Islet of Langerhans (tissue), 1 donor: ENCODE results near the gene XAGE2.
A peak's percentile ranks its signal among the peaks of the same experiment; 100 is the strongest.
"Not testable (repeated sequence)": the region's sequence is repeated elsewhere in the genome, so short reads cannot be mapped to it uniquely, and the experiment has no call there.

Experiments
- FAIRE-seq: peaks from one replicate; lab custom pipeline; 2011; peaks lifted over from hg19 to GRCh38; lab: Jason Lieb, UNC

Gene XAGE2, protein sequence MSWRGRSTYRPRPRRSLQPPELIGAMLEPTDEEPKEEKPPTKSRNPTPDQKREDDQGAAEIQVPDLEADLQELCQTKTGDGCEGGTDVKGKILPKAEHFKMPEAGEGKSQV

DNA sequence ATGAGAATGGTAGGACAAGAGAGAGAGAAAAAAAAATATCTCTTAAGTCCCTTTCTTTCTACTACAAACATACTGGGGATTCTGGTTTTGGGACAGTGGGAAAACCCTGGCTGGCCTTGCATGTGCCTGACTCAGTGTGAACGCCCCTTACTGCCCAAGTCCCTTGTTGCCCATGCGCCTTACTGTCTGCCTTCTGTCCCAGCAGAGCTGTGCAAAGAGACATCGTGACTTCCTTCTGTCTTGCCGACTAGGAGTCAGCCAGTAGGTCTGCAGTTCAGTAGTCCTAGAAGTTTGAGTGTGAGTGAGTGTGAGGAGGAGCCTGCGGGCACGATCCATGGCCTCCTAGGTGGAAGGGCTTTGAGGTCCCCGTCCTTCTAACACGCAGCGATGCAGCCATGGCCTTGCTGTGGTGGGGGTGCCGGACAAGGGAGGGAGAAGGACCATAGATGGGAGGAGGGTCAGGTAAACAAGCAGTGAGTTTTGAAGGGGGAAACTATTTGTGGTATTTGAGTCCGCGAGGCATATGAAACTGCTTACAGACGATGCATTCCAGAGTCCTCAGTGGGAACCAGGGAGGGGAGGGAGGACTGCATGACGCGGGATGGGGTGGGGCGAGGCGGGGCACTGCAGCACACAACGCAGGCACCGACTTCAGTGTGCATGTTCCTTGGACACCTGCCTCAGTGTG is at the start of gene XAGE2:
Gene XAGE2 (plus strand): TSS at position 654 of the 688 bp plus-strand sequence. CDS start 994 bp downstream, outside the sequence.
- no peak for FAIRE-seq

DNA sequence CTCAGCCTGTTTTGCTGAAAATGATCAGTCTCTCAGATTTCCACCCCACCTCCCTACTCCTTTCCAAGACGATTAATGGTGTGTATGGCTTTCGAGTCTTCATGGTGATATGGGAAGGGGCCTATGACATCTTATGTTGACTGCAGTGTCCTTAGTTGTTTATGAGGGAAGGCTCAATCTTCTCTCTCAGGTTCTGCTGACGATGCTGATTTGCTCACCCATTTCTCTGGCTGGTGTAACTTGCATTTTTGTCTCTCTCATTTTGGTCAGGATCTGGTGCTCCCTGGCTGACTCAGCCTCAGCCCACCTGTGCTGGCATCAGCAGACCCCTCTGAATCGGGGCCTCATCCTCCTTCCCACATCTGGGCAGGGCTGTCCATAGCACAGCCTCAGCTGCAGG is 31.4 kb upstream of the XAGE2 start:
- FAIRE-seq = no peak

DNA sequence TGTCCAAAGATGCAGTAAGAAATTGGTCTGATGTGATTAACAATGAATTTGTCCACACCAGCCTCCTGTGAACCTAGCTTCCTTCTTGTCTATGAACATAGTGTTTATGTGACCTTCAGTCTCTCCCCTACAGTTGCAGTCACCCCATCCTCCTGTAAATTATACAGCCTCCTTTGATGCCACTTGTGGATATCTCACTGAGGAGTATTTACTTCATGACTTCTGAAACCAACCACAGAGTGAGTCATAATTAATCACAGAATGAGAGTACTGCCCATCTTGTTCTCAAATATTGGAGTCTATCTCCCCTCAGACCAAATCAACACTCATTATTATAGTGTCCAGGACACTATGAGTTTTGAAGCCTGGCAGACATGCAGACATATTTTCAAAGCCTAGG is 27.3 kb upstream of the XAGE2 start:
- FAIRE-seq = no peak

DNA sequence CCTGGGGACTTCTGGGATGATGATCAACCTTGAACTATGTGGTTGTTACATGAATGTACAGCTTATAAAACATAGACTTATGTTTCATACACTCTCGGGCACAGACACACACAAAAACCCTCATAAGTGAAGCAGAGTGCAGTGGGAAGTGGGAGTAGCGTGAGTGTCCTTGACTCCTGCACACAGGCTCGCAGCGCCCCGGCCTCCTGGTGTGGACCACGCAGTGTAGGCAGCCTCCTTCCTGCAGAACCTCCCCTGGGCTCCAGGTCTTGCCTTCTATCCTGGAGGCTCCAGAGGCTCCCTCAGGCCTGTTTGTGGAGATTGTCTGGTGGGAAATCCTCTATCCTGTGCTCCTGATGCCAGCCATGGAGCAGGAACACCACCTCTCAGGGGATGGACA is 25.7 kb upstream of the XAGE2 start:
- not testable (repeated sequence) for FAIRE-seq

DNA sequence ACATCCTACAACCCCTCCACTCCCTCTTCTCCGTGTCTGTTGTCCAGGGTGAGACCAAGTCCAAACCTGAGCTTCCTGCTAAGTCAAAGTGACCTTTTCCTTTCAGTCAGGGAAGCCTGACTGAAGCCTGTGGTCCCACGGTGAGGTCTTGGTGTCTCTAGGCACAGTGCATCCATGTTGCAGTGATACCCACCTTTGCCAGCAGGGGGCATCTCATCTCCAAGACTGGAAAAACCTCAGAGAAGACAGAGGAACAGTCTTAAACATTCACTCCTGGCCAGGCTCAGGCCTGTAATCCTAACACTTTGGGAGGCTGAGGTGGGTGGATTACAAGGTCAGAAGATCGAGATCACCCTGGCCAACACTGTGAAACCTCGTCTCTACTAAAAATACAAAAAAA is 23.4 kb upstream of the XAGE2 start:
- FAIRE-seq = not testable (repeated sequence)

DNA sequence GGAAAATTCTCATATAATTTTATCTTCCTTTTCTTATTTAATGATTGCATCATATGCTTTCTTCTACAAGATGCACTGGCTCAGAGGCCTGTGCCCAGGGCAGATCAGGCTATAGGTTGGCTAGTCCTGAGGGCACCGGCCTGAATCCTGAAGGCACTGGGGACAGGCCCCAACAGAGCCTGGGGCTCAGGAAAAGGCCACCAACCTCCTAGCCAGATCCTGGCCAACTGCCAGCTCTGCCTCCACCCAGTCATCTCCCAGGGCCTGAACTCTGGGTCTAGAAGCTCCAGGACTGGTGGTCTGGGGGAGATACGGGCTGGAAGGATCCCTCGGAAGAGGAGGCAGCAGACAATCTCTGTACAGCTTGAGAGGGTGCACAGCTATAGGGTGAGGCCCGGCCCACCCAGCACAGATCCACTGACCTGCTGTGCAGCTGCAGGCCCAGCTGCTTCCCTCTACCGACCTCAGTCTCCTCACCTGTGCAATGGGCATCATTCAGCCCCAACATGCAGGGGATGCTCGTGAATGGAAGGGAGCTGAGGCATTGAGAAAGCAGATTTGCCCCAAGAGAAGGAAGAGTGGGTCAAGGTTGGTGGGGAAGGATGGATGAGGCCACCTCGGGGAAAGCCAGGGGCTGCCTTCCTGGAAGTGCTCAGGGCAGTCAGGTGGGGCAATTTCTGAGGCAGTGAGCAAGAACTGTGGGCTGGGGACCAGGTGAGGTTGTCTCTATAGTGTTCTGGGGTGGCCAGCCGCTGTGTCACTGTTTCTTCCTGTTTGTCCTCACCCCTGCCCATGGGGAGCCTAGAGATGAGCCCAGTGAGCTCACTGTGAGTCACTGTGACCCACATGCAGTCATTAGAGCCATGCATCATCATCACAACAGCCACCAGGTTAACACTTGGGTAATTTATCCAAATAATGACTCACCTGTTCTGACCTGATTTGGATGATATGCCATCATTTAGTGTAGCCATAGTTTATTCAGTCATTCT is 22.4 kb upstream of the XAGE2 start:
- peak; percentile 98 for FAIRE-seq

DNA sequence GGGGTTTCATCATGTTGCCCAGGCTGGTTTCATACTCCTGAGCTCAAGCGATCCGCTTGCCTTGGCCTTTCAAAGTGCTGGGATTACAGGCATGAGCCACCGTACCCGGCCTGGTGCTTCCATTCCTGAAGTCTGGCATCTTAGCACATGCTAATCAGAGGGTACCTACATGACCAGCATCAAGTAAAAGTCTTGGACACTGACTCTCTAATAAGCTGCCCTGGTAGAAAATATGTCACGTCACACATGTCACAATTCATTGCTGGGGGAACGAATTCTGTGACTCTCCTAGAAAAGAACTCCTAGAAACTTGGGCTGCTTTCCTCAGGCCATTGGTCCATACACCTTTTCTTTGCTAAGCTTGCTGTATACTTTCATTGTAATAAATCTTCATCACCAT is 19.1 kb upstream of the XAGE2 start:
- FAIRE-seq = no peak

DNA sequence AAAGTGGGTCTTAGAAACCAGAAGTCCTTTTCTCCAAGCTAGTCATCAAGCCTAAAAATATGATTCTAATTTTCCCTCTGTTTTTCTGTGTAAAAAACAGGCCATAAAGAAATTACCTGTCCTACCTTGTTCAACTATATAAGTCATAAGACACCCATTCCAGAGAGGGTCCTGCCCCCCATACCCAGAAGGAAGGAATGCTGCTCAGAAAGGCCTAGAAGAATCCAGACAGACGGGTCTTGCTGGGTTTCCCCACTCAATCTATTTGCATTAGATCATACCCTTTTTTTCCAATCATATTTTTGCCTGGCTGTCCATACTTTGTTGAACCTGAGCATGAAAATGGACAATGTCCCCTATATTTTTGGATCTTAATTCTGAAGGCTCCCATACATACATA is 16.3 kb upstream of the XAGE2 start:
- no peak for FAIRE-seq

DNA sequence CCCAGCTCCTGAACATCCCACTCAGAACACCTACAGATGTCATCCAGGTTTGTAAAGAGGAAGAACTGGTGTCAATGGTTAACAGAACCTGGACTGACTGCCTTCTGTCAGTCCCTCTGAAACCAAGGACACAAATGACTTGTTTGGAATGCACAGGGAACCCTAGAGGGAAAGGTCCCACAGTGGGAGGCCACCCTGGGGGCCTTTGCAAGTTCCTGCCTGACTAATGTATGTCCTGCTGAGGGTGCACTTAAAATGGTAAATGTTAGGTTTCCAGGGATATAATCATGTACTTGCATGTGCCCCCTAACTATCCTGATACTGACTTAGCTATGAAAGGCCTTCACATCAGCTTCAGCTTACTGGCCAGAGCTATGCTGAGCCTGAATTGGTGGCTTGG is 15.0 kb upstream of the XAGE2 start:
- FAIRE-seq = no peak

DNA sequence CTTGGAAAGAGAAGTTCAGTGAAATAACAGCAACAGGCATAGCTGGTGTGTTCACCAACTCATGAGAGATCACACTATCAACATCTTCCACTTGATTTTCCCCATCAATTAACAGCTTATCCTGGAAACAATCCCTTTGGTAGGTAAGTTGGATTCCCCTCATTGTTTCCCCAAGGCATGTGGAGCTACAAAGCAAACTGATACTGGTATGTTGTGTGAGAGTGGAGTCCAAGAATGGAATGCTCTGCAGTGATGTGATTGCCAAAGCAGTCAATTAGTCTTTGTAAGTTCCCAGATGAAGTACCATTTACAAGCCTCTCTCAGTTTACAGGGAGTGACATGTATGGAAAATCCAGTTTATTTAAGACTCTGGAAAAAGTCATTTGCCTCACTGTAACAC is 13.7 kb upstream of the XAGE2 start:
- no peak for FAIRE-seq

DNA sequence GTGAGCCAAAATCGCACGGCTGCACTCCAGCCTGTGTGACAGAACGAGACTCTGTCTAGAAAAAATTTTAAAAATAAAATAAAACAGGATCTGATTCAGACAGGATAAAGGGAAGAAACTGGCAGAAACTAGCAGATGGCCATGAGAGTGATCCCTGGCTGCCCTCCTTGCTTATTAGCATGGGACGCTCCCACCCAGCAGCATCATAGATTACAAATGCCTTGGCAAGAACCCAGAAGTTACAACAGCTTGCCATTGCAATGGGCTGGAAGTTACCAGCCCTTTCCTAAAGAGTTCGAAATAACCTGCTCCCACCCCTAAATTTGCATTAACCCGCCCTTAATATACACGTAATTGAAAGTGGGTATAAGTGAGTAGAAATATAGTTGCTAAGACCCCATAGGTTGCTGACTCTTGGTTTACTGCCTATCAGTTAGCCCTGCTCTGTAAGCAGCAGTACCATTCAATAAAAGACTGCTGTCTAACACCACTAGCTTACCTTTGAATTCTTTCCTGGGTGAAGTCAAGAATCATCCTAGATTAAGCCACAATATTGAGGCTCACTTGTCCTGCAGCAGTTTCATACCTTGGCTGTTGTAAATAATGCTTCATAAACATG is 9.1 kb upstream of the XAGE2 start:
- no peak for FAIRE-seq

DNA sequence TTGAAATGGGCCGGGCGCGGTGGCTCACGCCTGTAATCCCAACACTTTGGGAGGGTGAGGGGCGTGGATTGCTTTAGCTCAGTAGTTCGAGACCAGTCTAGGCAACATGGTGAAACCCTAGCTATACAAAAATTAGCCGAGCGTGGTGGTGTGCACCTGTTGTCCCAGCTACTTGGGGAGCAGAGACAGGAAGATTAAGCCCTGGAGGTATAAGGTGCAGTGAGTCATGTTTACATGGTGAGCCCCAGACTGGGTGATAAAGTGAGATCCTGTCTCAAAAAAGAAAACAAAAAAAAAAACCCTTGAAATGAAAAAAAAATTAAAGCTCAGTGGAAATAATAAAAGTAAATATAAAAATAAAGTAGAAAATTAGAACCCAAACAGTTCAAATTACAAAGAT is 6.9 kb upstream of the XAGE2 start:
- FAIRE-seq = no peak

DNA sequence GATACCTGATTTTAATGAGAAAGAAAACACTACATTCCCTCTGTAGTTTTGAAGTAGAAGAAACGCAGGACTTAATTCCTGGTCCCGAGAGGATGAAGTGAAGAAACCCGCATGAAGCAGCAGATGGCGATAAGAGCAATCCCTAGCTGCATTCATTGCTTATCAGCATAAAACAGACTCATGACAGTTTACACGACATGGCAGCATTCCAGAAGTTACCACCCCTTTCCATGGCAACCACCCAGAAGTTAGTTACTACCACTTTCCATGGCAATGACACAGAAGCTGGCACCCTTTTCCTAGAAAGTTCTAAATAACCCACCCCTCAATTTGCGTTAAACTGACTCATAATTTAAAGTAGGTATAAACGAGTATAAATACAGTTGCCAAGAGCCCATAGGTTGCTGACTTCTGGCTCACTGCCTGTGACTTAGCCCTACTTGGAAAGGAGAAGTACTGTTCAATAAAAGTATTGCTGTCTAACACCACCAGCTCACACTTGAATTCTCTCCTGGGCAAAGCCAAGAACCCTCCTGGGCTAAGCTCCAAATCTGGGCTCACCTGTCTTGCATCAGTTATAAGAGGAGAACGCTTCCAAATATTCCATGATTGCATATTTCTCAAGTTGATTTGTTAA is 5.5 kb upstream of the XAGE2 start:
- FAIRE-seq = no peak

DNA sequence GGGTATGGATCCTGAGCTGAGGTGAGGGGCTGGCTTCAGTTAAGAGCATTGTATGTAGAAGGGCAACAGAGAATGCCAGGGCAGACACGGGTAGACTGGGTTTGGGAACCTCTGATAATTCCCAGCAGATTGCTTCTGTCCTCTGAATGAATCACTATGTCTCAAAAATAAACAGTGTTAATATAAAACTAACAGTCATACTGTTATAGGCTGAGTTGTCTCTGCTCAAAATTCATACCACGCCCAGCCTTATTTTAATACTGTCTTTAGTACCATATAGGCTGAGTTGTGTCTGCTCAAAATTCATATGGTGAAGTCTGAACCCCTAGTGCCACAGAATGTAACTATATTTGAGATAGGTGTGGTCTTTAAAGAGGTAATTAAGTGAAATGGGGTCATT is 10.0 kb downstream of the XAGE2 start:
- FAIRE-seq = no peak

DNA sequence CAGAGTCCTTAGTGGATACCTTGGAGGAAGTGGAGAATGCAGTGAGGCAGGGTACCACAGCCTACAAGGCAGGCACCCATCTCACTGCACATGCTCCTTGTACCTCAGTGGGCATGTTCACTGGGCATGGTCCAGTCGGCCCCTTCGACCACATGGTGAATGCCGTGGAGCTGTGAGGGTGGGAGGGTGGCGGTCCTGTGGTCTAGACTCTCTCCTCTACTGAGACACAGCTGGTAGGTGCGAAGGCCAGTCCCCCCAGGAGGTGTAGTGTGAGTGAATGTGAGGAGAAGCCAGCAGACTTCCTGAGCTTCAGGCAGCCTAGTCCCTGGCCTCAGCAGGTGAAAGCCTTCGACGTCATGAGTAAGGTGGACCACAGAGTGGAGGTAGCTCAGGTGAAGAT is 12.2 kb downstream of the XAGE2 start:
- no peak for FAIRE-seq

DNA sequence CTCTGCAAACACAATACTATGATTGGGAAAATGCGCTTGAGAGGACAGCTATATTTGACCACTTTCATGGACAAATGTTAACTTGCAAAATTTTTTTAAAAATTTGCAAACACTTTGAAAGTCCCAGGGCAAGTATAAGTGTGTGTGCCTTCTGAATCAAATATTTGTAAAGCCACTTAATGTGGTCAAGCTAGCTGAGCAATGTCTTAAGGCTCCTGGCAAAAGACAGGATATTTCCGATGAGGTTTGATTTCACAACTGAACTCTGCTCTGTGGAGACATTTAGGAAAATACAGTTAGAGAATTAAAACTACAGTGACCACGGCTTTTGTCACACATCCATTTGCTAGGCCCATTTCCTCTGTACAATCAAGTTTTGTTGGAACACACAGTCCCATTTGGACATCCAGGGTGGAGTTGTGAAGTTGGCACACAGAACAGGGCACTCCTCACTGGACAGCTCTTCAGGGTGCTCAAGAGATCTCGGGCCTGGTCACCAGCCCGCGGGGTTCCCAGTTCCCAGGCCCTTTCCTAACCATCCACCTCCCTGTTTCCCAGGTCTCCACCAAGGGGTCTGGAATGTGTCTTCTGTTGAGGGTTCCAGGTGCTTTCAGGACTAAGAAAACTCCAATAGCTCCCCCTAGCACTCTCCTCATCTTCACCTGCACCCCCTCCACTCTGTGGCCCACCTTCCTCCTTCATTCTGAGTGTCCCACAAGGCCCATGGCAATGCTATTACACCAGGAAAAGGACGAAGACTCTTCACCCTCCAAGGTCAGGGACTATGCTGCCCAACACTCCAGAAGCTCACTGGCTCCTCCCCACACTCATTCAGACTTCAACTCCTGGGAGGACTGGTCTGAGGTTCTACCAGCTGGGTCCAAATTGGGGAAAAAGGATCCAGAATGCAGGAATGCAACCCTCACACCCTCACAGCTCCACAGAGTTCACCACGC is 41.9 kb downstream of the XAGE2 start:
- FAIRE-seq = no peak

DNA sequence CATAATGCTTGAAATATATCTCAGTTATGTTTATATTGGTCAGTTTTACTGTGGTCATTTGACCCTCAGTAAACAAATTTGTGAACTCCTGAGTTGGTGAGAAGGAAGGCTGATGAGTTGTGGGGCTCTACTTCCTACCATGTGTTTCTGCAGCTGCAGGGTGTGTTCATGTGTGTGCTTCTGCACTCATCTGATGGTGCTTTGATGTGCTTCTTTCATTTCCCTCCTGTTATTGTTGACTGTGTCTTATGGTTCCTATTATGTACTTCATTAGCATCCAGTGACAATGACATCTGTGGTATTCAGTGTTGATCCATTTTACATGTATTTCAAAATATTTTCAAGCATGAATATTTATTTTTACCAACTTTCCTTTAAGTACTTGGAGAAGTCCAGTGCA is 46.5 kb downstream of the XAGE2 start:
- FAIRE-seq = no peak

DNA sequence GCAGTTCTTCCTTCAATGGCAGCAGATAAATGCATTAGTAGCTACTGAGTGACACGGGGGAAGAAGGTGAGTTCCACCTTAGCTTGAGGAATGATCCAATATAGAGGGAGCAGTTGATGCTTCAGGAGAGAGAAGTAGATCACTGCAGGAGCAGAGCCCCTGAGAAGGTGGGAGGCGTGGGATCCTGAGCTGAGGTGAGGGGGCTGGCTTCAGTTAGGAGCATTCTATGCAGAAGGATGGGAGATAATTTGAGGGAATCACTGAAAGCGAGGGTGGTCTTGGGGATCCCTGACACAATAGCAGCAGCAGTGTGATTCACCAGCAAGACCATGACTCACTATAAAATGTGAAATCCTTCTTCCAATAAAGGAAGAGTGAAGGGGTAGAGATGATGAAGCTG is 48.0 kb downstream of the XAGE2 start:
- no peak for FAIRE-seq

DNA sequence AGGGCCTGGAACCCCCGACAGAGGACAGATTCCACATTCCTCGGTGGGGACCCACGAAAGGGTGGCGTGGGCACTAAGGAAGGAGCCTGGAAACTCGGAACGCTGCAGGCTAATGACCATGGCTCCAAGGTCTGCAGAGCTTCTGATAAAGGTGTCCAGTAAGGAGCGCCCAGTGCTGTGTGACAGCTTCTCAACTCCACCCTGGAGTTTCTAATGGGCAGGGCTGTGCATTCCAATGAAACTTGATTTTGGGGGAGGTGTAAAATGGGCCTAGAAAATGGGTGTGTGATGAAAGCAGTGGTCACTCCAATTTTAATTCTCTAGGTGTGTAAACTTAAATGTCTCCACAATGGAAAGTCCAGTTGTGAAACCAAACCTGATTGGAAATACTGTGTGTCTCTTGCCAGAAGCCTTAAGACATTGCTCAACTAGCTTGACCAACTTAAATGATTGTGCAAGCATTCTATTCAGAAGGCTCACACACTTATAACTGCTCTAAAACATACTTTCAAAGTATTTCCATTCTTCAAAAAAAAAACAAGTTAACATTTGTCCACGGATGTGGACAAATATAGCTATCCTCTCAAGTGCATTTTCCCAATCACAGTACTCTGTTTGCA is 52.1 kb downstream of the XAGE2 start:
- FAIRE-seq = no peak

DNA sequence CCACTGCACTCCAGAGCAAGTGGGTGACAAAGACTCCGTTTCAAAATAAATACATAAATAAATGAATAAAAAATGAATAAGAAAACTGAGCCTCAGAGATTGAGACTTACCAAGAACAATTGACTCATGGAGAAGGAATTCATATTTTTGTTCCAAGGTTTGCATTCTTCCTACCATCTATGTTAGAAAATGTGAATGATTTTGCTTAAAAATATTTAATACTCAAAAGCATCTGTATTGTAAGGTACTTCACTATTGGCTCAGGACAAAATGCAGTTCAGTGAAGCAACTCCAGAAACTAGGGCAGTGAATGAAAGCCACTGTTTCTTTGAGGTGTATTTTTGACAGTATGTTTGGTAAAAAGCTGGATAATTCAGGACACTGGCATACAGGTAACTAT is 54.1 kb downstream of the XAGE2 start:
- FAIRE-seq = no peak

DNA sequence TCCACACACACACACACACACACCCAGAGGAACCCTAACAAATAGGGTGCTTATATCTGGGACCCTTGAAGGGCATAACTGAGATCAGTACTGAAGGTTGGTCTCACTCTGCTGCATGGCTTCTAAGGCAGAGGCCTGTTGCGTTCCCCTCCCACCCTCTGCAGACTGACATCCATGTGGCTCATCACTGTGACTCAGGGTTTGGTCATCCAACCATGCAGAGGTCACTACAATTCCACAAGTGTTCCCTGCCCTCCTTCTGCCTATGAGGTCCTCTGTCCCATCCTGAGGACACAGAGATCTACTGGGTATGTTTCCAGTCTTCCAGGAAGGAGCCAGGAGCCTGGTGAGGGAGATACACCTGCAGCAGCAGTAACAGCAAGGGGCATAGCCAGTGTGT is 55.8 kb downstream of the XAGE2 start:
- no peak for FAIRE-seq
